ENCODE measurements around the gene PHF23.

GRCh38 chr17:7205561-7205960 is 33.7 kb downstream of the PHF23 start:
- TF ChIP-seq EZH2 (IDR thresholded peaks at IDR 0.05; ENCODE audit: borderline replicate concordance, low read length): no peak
- TF ChIP-seq, protein P1, sequence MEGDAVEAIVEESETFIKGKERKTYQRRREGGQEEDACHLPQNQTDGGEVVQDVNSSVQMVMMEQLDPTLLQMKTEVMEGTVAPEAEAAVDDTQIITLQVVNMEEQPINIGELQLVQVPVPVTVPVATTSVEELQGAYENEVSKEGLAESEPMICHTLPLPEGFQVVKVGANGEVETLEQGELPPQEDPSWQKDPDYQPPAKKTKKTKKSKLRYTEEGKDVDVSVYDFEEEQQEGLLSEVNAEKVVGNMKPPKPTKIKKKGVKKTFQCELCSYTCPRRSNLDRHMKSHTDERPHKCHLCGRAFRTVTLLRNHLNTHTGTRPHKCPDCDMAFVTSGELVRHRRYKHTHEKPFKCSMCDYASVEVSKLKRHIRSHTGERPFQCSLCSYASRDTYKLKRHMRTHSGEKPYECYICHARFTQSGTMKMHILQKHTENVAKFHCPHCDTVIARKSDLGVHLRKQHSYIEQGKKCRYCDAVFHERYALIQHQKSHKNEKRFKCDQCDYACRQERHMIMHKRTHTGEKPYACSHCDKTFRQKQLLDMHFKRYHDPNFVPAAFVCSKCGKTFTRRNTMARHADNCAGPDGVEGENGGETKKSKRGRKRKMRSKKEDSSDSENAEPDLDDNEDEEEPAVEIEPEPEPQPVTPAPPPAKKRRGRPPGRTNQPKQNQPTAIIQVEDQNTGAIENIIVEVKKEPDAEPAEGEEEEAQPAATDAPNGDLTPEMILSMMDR (conservative IDR thresholded peaks at IDR 0.05 in 1 of 2, IDR thresholded peaks at IDR 0.05 in 1 of 2; ENCODE audit: extremely low read depth in 1 of 2, insufficient read depth in 1 of 2, low read depth in 1 of 2, low read length in 2 of 2): no peak
